ENCODE data around the gene DCDC2.
"Not testable (repeated sequence)": the region's sequence is repeated elsewhere in the genome, so short reads cannot be mapped to it uniquely, and the experiment has no call there.

Gene DCDC2

GRCh38 chr6:24253360-24253759 lies 104.5 kb downstream of the DCDC2 start:
- DNase-seq: no peak

GRCh38 chr6:24252280-24252679 lies 105.6 kb downstream of the DCDC2 start:
- DNase-seq: no peak

GRCh38 chr6:24251339-24251738 lies 106.5 kb downstream of the DCDC2 start:
- no peak for DNase-seq

- no peak for DNase-seq
Observed at GRCh38 chr6:24249926-24250325, 107.9 kb downstream of the DCDC2 start.

GRCh38 chr6:24245275-24245674 lies 112.6 kb downstream of the DCDC2 start:
- no peak for DNase-seq

- DNase-seq: no peak
Observed at GRCh38 chr6:24242924-24243323, 114.9 kb downstream of the DCDC2 start.

GRCh38 chr6:24241779-24242178 lies 116.1 kb downstream of the DCDC2 start:
- not testable (repeated sequence) for DNase-seq

- DNase-seq: no peak
Observed at GRCh38 chr6:24240943-24241342, 116.9 kb downstream of the DCDC2 start.

GRCh38 chr6:24240380-24240928 lies 117.4 kb downstream of the DCDC2 start:
- DNase-seq: no peak

GRCh38 chr6:24238700-24239099 lies 119.2 kb downstream of the DCDC2 start:
- no peak for DNase-seq

GRCh38 chr6:24236779-24237178 lies 121.1 kb downstream of the DCDC2 start:
- DNase-seq: not testable (repeated sequence)

GRCh38 chr6:24233813-24234442 lies 123.9 kb downstream of the DCDC2 start:
- DNase-seq: no peak

GRCh38 chr6:24231438-24231977 lies 126.4 kb downstream of the DCDC2 start:
- DNase-seq: no peak

- no peak for DNase-seq
Observed at GRCh38 chr6:24229696-24230405, 128.0 kb downstream of the DCDC2 start.

GRCh38 chr6:24228681-24229255 lies 129.1 kb downstream of the DCDC2 start:
- DNase-seq: no peak

- DNase-seq: no peak
Observed at GRCh38 chr6:24228123-24228522, 129.7 kb downstream of the DCDC2 start.

- DNase-seq: no peak
Observed at GRCh38 chr6:24227556-24227955, 130.3 kb downstream of the DCDC2 start.

GRCh38 chr6:24226541-24226940 lies 131.3 kb downstream of the DCDC2 start:
- DNase-seq: no peak

- no peak for DNase-seq
Observed at GRCh38 chr6:24225838-24226237, 132.0 kb downstream of the DCDC2 start.

GRCh38 chr6:24223115-24223919 lies 134.5 kb downstream of the DCDC2 start:
- DNase-seq: no peak

GRCh38 chr6:24219670-24220069 lies 138.2 kb downstream of the DCDC2 start:
- no peak for DNase-seq

GRCh38 chr6:24214984-24215383 lies 142.9 kb downstream of the DCDC2 start:
- no peak for DNase-seq

- DNase-seq: no peak
Observed at GRCh38 chr6:24207413-24207812, 150.4 kb downstream of the DCDC2 start.
